ENCODE results near the gene FGFR2. TPM values are rescaled to one million over a fixed set of nuclear protein-coding genes. Genes with fewer than 3 reads are reported as not detected.

Gene FGFR2
- total and polyA plus RNA-seq, 2 donors (not counting 3 experiments of a cell fraction or from before 2014, with no cell fraction given): 0.06 TPM; not detected in 1

DNA sequence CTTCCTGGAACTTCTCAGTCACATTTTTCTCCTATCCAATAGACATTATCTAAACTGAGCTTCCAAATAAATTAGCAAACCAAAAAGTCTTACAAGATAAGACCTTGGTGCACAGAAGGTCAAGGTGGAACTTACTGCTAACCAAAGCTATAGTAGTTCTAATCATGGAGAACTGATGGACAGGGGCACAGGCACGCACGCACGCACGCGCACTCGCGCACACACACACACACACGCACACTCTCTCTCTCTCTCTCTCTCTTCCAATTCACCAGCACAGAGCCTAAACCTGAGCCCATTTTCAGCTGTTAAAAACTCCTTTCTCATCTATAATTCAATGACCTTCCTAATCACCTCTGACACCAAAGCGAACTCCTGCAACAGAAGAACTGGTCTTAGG is 7.5 kb downstream of the FGFR2 start:
- Histone ChIP-seq H3K9ac (replicated peaks; ENCODE audit: extremely low read depth, insufficient read depth, low read length) (no peak overlapping the region), H3K9me1 (replicated peaks; ENCODE audit: control insufficient read depth, extremely low read depth, insufficient read depth, low read length) (no peaks in the 10 kb centered on the region), H3K27ac (ENCODE audit: insufficient read depth, low read depth, low read length) (no peak overlapping the region), H3K9me3 (replicated peaks; ENCODE audit: control insufficient read depth, insufficient read depth, low read length) (no peaks in the 10 kb centered on the region), H3K79me2 (ENCODE audit: control insufficient read depth, insufficient read depth, low read length) (no peaks in the 10 kb centered on the region), H3K4me2 (ENCODE audit: insufficient read depth, low read length) (no peak overlapping the region), H2AFZ (ENCODE audit: low read depth, low read length) (no peak overlapping the region), H3K36me3 (ENCODE audit: control insufficient read depth in 2 of 2, extremely low read depth in 1 of 2, insufficient read depth in 2 of 2, low read length in 2 of 2) (no peaks in the 10 kb centered on the region), H3K4me3 (replicated peaks in 1 of 3; ENCODE audit: insufficient read depth in 1 of 3, low read depth in 1 of 3, low read length in 3 of 3) (no peak overlapping the region), H3K27me3 (ENCODE audit: control insufficient read depth in 2 of 2, insufficient read depth in 2 of 2, low read length in 2 of 2) (peaks cover 3 to 12% of the 10 kb centered on the region in 2 experiments), H3K4me1 (ENCODE audit: control insufficient read depth, extremely low read depth, insufficient read depth, low read length) (no peaks in the 10 kb centered on the region), H4K20me1 (replicated peaks; ENCODE audit: control insufficient read depth, extremely low read depth, insufficient read depth, low read length) (no peaks in the 10 kb centered on the region)
- BruUV-seq (replicated peaks): no TSS peak
- CTCF ChIA-PET: no interaction called here
- DNase-seq (ENCODE audit: low read depth, low spot score) (no peak), FAIRE-seq (no peak)
- TF ChIP-seq, protein P1, sequence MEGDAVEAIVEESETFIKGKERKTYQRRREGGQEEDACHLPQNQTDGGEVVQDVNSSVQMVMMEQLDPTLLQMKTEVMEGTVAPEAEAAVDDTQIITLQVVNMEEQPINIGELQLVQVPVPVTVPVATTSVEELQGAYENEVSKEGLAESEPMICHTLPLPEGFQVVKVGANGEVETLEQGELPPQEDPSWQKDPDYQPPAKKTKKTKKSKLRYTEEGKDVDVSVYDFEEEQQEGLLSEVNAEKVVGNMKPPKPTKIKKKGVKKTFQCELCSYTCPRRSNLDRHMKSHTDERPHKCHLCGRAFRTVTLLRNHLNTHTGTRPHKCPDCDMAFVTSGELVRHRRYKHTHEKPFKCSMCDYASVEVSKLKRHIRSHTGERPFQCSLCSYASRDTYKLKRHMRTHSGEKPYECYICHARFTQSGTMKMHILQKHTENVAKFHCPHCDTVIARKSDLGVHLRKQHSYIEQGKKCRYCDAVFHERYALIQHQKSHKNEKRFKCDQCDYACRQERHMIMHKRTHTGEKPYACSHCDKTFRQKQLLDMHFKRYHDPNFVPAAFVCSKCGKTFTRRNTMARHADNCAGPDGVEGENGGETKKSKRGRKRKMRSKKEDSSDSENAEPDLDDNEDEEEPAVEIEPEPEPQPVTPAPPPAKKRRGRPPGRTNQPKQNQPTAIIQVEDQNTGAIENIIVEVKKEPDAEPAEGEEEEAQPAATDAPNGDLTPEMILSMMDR (IDR thresholded peaks at IDR 0.05; ENCODE audit: extremely low read depth in 1 of 2, insufficient read depth in 1 of 2, low read depth in 1 of 2, low read length in 2 of 2): no peak
- TF ChIP-seq FOS (IDR thresholded peaks at IDR 0.05; ENCODE audit: borderline replicate concordance, insufficient read depth, low read length) (no peak), MYC (IDR thresholded peaks at IDR 0.05; ENCODE audit: low read depth, low read length) (no peak), POLR2A (IDR thresholded peaks at IDR 0.05; ENCODE audit: low read depth, low read length) (no peak), POLR2AphosphoS5 (IDR thresholded peaks at IDR 0.05; ENCODE audit: insufficient read depth, low read depth, low read length) (no peak), JUN (IDR thresholded peaks at IDR 0.05; ENCODE audit: borderline replicate concordance, insufficient read depth, insufficient read length, low read depth) (no peak), GATA2 (IDR thresholded peaks at IDR 0.05; ENCODE audit: insufficient read depth, insufficient read length, low read depth, low read length) (no peak), EZH2 (IDR thresholded peaks at IDR 0.05; ENCODE audit: borderline replicate concordance, low read depth, low read length, severe bottlenecking) (no peak)
- TF ChIP-seq, protein P2, sequence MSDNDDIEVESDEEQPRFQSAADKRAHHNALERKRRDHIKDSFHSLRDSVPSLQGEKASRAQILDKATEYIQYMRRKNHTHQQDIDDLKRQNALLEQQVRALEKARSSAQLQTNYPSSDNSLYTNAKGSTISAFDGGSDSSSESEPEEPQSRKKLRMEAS (IDR thresholded peaks at IDR 0.05; ENCODE audit: insufficient read depth, insufficient read length): no peak
- intact Hi-C loops (cut with micrococcal nuclease) (no loop called here), dilution Hi-C loops (cut with MboI; ENCODE audit: extremely low pct_ligation_motif_present, low sequenced_read_pairs) (no loop called here)
- POLR2A ChIA-PET: no interaction called here
